Astrocyte (in vitro differentiated cells and primary cell): ENCODE measurements around the gene DAPP1.

ENCODE experiments used
- EZH2 ChIP-seq: IDR thresholded peaks from 2 replicates; pipeline ENCODE4 v1.6.1; 2012; ENCODE audit warnings: mild to moderate bottlenecking, low read length, inconsistent platforms; ENCODE audit not compliant: insufficient read depth
- TF ChIP-seq, protein P1 (sequence below): IDR thresholded peaks from 2 replicates; pipeline ENCODE4 v1.5.1; 2011; ENCODE audit warnings: low read depth, mild to moderate bottlenecking, inconsistent platforms, low read length, moderate library complexity; ENCODE audit not compliant: insufficient read depth

DNA sequence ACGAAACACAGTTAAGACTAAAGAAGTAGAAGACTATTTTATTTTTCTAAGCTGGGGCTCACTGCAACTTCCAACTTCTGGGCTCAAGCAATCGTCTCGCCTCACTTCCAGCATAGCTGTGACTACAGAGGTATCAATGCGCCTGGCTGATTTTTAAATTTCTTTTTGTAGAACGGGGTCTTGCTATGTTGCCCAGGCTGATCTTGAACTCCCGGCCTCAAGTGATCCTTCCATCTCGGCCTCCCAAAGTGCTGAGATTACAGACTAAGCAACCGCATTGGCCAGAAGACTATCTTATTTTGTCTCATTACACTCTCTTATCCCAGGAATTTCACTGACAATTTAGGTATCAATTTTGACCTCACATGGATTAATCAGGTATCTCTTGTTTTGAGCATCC is 76.4 kb downstream of the DAPP1 start:
- TF ChIP-seq, protein P1, sequence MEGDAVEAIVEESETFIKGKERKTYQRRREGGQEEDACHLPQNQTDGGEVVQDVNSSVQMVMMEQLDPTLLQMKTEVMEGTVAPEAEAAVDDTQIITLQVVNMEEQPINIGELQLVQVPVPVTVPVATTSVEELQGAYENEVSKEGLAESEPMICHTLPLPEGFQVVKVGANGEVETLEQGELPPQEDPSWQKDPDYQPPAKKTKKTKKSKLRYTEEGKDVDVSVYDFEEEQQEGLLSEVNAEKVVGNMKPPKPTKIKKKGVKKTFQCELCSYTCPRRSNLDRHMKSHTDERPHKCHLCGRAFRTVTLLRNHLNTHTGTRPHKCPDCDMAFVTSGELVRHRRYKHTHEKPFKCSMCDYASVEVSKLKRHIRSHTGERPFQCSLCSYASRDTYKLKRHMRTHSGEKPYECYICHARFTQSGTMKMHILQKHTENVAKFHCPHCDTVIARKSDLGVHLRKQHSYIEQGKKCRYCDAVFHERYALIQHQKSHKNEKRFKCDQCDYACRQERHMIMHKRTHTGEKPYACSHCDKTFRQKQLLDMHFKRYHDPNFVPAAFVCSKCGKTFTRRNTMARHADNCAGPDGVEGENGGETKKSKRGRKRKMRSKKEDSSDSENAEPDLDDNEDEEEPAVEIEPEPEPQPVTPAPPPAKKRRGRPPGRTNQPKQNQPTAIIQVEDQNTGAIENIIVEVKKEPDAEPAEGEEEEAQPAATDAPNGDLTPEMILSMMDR = no peak
- no peak for TF ChIP-seq EZH2
